ENCODE results near the gene RAB10.
"Not testable (repeated sequence)": the region's sequence is repeated elsewhere in the genome, so short reads cannot be mapped to it uniquely, and the experiment has no call there.

Gene RAB10

DNA sequence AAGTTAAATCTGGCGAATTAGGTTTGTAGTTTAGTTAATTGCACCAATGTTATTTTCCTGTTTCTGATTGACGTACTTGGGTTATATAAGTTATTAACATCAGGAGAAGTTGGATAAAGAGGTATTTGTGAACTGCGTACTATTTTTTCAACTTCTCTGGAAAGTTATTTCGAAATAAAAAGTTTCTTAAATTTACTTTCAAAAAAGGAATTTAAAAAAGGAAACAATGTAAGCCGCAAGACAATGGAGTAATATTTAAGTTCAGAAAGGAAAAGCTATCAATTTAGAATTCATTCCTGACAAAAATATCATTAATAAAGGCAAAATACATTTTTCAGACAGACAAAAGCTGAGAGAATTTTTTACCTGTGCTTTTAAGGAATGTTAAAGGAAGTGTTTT, 47.7 kb downstream of the RAB10 start:
- no peaks in the 10 kb centered on the region for H3K27me3 ChIP-seq (replicated peaks; ENCODE audit: control insufficient read depth, insufficient read depth, low read length)
- TF ChIP-seq, protein P1, sequence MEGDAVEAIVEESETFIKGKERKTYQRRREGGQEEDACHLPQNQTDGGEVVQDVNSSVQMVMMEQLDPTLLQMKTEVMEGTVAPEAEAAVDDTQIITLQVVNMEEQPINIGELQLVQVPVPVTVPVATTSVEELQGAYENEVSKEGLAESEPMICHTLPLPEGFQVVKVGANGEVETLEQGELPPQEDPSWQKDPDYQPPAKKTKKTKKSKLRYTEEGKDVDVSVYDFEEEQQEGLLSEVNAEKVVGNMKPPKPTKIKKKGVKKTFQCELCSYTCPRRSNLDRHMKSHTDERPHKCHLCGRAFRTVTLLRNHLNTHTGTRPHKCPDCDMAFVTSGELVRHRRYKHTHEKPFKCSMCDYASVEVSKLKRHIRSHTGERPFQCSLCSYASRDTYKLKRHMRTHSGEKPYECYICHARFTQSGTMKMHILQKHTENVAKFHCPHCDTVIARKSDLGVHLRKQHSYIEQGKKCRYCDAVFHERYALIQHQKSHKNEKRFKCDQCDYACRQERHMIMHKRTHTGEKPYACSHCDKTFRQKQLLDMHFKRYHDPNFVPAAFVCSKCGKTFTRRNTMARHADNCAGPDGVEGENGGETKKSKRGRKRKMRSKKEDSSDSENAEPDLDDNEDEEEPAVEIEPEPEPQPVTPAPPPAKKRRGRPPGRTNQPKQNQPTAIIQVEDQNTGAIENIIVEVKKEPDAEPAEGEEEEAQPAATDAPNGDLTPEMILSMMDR (IDR thresholded peaks at IDR 0.05; ENCODE audit: insufficient read depth, low read length, poor library complexity, severe bottlenecking), result no peak
- H3K4me3 ChIP-seq (replicated peaks; ENCODE audit: low read depth, low read length), result no peak overlapping the region
- no peaks in the 10 kb centered on the region; the same call in 1 of the 2 replicates for H3K36me3 ChIP-seq (ENCODE audit: control insufficient read depth, insufficient read depth, low read length)
- no peak for DNase-seq (ENCODE audit: extremely low read depth, insufficient read length)

- Histone ChIP-seq H3K27me3 (replicated peaks; ENCODE audit: control insufficient read depth, insufficient read depth, low read length) (no peaks in the 10 kb centered on the region), H3K36me3 (ENCODE audit: control insufficient read depth, insufficient read depth, low read length) (no peaks in the 10 kb centered on the region; the same call in 1 of the 2 replicates), H3K4me3 (replicated peaks; ENCODE audit: low read depth, low read length) (no peak overlapping the region)
- peak; percentile 21 for DNase-seq (ENCODE audit: extremely low read depth, insufficient read length)
- TF ChIP-seq, protein P1 (IDR thresholded peaks at IDR 0.05; ENCODE audit: insufficient read depth, low read length, poor library complexity, severe bottlenecking), result no peak
Measured at GRCh38 chr2:26086155-26086637, 52.3 kb downstream of the RAB10 start.

GRCh38 chr2:26086779-26087178, 52.9 kb downstream of the RAB10 start:
- no peak for DNase-seq (ENCODE audit: extremely low read depth, insufficient read length)
- Histone ChIP-seq H3K4me3 (replicated peaks; ENCODE audit: low read depth, low read length) (no peak overlapping the region), H3K36me3 (ENCODE audit: control insufficient read depth, insufficient read depth, low read length) (no peaks in the 10 kb centered on the region; the same call in 1 of the 2 replicates), H3K27me3 (replicated peaks; ENCODE audit: control insufficient read depth, insufficient read depth, low read length) (no peaks in the 10 kb centered on the region)
- TF ChIP-seq, protein P1 (IDR thresholded peaks at IDR 0.05; ENCODE audit: insufficient read depth, low read length, poor library complexity, severe bottlenecking), result no peak

GRCh38 chr2:26088038-26088643, 54.3 kb downstream of the RAB10 start:
- H3K36me3 ChIP-seq (ENCODE audit: control insufficient read depth, insufficient read depth, low read length), result no peaks in the 10 kb centered on the region; the same call in 1 of the 2 replicates
- H3K4me3 ChIP-seq (replicated peaks; ENCODE audit: low read depth, low read length), result no peak overlapping the region
- TF ChIP-seq, protein P1 (IDR thresholded peaks at IDR 0.05; ENCODE audit: insufficient read depth, low read length, poor library complexity, severe bottlenecking), result peak; percentile 73
- H3K27me3 ChIP-seq (replicated peaks; ENCODE audit: control insufficient read depth, insufficient read depth, low read length), result no peaks in the 10 kb centered on the region
- DNase-seq (ENCODE audit: extremely low read depth, insufficient read length), result no peak

DNA sequence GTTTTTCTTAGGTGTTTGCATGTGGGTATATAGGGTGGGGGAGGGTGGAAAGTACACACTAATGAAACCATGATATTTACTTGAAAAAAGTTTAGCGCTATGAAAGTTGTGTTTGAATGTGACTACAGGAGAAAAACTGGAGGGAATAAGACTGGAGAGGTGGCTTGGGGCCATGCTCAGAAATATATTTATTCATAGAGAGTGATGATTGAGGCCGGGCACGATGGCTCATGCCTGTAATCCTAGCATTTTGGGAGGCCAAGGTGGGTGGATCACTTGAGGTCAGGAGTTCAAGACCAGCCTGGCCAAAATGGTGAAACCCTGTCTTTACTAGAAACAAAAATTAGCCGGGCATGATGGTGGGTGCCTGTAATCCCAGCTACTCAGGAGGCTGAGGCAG, 55.0 kb downstream of the RAB10 start:
- not testable (repeated sequence) for H3K4me3 ChIP-seq (replicated peaks; ENCODE audit: low read depth, low read length); H3K27me3 ChIP-seq (replicated peaks; ENCODE audit: control insufficient read depth, insufficient read depth, low read length); H3K36me3 ChIP-seq (ENCODE audit: control insufficient read depth, insufficient read depth, low read length); DNase-seq (ENCODE audit: extremely low read depth, insufficient read length)

DNA sequence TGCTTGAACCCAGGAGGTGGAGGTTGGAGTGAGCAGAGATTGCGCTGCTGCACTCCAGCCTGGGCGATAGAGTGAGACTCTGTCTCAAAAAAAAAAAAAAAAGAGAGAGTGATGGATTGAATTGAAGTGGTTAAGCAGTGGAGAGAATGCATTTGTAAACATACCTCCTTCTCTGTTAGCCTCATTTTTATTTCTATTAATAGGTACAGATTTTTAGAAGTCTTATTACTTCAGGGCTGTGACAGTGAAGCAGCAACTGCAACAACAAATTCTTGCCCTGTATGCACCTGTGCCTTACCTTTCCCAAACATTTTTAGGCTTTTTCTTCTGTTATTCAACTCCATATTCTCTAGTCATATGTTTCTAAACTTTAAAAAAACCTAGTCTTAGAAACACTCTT, 55.5 kb downstream of the RAB10 start:
- no peaks in the 10 kb centered on the region for H3K27me3 ChIP-seq (replicated peaks; ENCODE audit: control insufficient read depth, insufficient read depth, low read length)
- no peak overlapping the region for H3K4me3 ChIP-seq (replicated peaks; ENCODE audit: low read depth, low read length)
- TF ChIP-seq, protein P1 (IDR thresholded peaks at IDR 0.05; ENCODE audit: insufficient read depth, low read length, poor library complexity, severe bottlenecking), result no peak
- H3K36me3 ChIP-seq (ENCODE audit: control insufficient read depth, insufficient read depth, low read length), result no peaks in the 10 kb centered on the region
- no peak for DNase-seq (ENCODE audit: extremely low read depth, insufficient read length)
